ENCODE results near the gene NELFB. TPM values are rescaled to one million over a fixed set of nuclear protein-coding genes. Genes with fewer than 3 reads are reported as not detected.

The NELFB gene
- total and polyA plus RNA-seq, 2 donors (not counting 1 experiment from before 2014, with no cell fraction given), result 53.7 to 55.8 TPM

DNA sequence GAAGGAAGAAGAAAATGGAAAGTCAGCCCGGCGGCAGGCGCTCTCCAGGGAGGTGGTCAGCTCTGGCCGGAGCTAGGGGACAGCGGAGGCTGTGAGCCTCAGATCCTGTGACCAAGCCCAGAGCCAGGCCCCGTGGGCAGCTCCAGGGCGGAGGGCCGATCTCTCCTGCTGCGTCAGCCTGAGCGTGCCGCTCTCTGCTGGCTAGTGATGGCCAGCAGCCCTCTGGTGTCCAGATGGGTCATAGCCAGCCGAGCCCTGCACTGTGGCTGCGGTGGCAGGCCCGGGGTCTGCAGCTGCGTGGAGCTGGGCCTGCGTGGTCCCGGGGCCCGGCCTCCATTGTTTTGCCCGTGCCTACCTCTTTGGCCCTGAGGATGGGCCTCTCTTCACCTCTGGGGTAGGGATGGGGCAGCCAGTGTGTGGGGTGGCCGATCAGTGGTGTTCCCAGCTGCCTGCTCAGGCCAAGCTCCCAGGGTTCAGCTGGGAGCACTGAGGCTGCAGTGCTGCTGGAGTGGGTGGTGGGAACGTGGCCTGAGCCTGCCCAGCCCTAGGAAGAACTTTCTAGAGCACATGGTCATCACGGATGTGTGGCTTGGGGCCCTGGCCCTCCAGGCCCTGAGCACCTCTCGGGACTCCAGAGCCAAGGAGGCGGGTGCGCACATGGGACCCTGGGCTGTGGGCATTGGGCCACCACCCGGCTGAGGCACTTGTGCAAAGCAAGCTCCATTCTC is 64.0 kb downstream of the NELFB start:
- H3K9ac ChIP-seq (ENCODE audit: low read length), result no peak overlapping the region
- Mint-ChIP-seq H3K4me3 (no peak overlapping the region), H3K27me3 (no peaks in the 10 kb centered on the region), H3K9me3 (ENCODE audit: insufficient read depth) (no peaks in the 10 kb centered on the region), H3K4me1 (peaks cover 13% of the 10 kb centered on the region), H3K27ac (peak overlapping the region; percentile 61)
- no peak overlapping the region for H2AFZ ChIP-seq (ENCODE audit: insufficient read depth, low read depth, low read length, poor library complexity, severe bottlenecking)
- TF ChIP-seq, protein P1, sequence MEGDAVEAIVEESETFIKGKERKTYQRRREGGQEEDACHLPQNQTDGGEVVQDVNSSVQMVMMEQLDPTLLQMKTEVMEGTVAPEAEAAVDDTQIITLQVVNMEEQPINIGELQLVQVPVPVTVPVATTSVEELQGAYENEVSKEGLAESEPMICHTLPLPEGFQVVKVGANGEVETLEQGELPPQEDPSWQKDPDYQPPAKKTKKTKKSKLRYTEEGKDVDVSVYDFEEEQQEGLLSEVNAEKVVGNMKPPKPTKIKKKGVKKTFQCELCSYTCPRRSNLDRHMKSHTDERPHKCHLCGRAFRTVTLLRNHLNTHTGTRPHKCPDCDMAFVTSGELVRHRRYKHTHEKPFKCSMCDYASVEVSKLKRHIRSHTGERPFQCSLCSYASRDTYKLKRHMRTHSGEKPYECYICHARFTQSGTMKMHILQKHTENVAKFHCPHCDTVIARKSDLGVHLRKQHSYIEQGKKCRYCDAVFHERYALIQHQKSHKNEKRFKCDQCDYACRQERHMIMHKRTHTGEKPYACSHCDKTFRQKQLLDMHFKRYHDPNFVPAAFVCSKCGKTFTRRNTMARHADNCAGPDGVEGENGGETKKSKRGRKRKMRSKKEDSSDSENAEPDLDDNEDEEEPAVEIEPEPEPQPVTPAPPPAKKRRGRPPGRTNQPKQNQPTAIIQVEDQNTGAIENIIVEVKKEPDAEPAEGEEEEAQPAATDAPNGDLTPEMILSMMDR (IDR thresholded peaks at IDR 0.05), result no peak
- no peak for TF ChIP-seq EZH2 (IDR thresholded peaks at IDR 0.05; ENCODE audit: borderline replicate concordance, insufficient read depth, low read depth, low read length, poor library complexity, severe bottlenecking)
- CTCF ChIA-PET, result interaction anchor here (1.0 to 2.8 kb wide), 2 partner anchors 16 to 83 kb away, joined by 3 to 25 read pairs; partner anchors contain the start of gene NRARP
- POLR2A ChIA-PET, result interaction anchor here (0.6 to 1.1 kb wide), 2 partner anchors 146 to 229 kb away, joined by 4 to 6 read pairs; no protein-coding TSS in a partner anchor
- H3K27me3 ChIP-seq (replicated peaks in 1 of 4; ENCODE audit: control extremely low read depth in 1 of 4, control insufficient read depth in 3 of 4, insufficient read depth in 4 of 4, low read length in 3 of 4), result peaks cover 0 to 11% (median 4%) of the 10 kb centered on the region in 4 experiments
- DNase-seq (peak; percentile 23), ATAC-seq (ENCODE audit: low read depth) (no peak)
- H3K4me3 ChIP-seq (ENCODE audit: control extremely low read depth in 1 of 5, extremely low read depth in 1 of 5, insufficient read depth in 1 of 5, low read depth in 2 of 5, low read length in 4 of 5), result no peak overlapping the region
- H4K20me1 ChIP-seq (ENCODE audit: control insufficient read depth, insufficient read depth, low read length, poor library complexity, severe bottlenecking), result no peaks in the 10 kb centered on the region
- intact Hi-C loops (cut with micrococcal nuclease), result no loop called here
- no peak overlapping the region for H3K27ac ChIP-seq (ENCODE audit: low read length in 2 of 2)
- no peaks in the 10 kb centered on the region for H3K79me2 ChIP-seq (ENCODE audit: control insufficient read depth, insufficient read depth, low read length)
- peaks cover 25 to 35% of the 10 kb centered on the region in 2 donors for H3K4me1 ChIP-seq (ENCODE audit: control insufficient read depth in 2 of 2, insufficient read depth in 2 of 2, low read length in 2 of 2)
- WGBS (ENCODE audit: insufficient coverage), result 94% methylated on average over 26 of the region's 26 CpGs
- peaks cover 0 to 10% (median 0%) of the 10 kb centered on the region in 3 donors for H3K9me3 ChIP-seq (ENCODE audit: control extremely low read depth in 1 of 3, control insufficient read depth in 2 of 3, insufficient read depth in 1 of 3, low read length in 2 of 3)
- H3K36me3 ChIP-seq (replicated peaks in 1 of 2; ENCODE audit: control extremely low read depth in 1 of 2, control insufficient read depth in 1 of 2, extremely low read depth in 1 of 2, insufficient read depth in 2 of 2, low read length in 1 of 2), result no peaks in the 10 kb centered on the region
- no peak overlapping the region for H3K4me2 ChIP-seq (replicated peaks; ENCODE audit: low read depth, low read length, poor library complexity, severe bottlenecking)

Data from B cell (primary cell).